A549 (cell line): Measurements from ENCODE around the gene SMARCAL1.

ENCODE experiments used
- CHD2 ChIP-seq: fragments of 150-350 bp; IDR thresholded peaks from 2 replicates; pipeline ENCODE4 v1.6.1; 2014; ENCODE audit warnings: low read length; ENCODE audit not compliant: partially characterized antibody
- EP300 ChIP-seq, 2 experiments: fragments of >200 bp; sonication (Bioruptor Twin); formaldehyde crosslinking; IDR thresholded peaks; 2 replicates in 1 of 2; 3 replicates in 1 of 2; pipeline ENCODE4 v1.6.1; 2016 to 2017
- JUNB ChIP-seq: fragments of >200 bp; sonication (Bioruptor Twin); formaldehyde crosslinking; IDR thresholded peaks from 2 replicates; pipeline ENCODE4 v1.6.1; 2016
- MAZ ChIP-seq: fragments of 150-350 bp; IDR thresholded peaks from 2 replicates; pipeline ENCODE4 v1.6.1; 2014; ENCODE audit warnings: antibody characterized with exemption, low read depth, low read length, borderline replicate concordance
- MYC ChIP-seq: IDR thresholded peaks from 2 replicates; pipeline ENCODE4 v1.6.1; 2012; ENCODE audit warnings: mild to moderate bottlenecking, inconsistent platforms, low read length, improper control_type of control experiment, borderline replicate concordance
- POLR2A ChIP-seq: IDR thresholded peaks from 2 replicates; pipeline ENCODE4 v1.6.1; 2012; ENCODE audit warnings: mild to moderate bottlenecking, low read length
- RNF2 ChIP-seq: fragments of 200-600 bp; sonication (generic); IDR thresholded peaks from 2 replicates; pipeline ENCODE4 v1.6.1; 2016; ENCODE audit warnings: low read depth, mild to moderate bottlenecking, antibody characterized with exemption, moderate library complexity, borderline replicate concordance
- SMC3 ChIP-seq: fragments of >200 bp; sonication (Bioruptor Twin); formaldehyde crosslinking; IDR thresholded peaks from 3 replicates; pipeline ENCODE4 v1.6.1; 2018; ENCODE audit warnings: inconsistent platforms
- TF ChIP-seq, protein P1 (sequence below): fragments of >200 bp; sonication (Bioruptor Twin); formaldehyde crosslinking; IDR thresholded peaks from 3 replicates; pipeline ENCODE4 v1.5.1; 2016
- TF ChIP-seq, protein P2 (sequence below): IDR thresholded peaks from 2 replicates; pipeline ENCODE4 v1.6.1; 2012

DNA sequence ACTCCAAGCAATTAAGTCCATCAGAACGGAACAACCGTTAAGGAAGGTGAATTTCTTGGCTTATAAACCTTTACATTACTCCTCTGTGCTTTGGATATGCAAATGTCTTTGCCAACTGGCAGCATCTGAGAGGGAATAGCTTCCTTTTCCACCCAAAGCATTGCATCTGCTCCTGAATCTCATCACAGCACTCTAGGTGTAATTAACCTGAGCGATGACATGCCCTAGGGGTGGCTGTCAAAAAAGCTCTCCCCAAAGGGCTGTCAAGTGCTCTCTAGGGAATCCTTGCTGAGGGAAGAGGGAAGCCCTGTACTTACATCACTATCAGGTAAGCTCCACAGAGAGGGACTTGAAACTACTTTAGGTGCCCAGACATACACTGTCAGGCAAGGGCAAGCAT lies 5.5 kb upstream of the SMARCAL1 start:
- TF ChIP-seq CHD2 (no peak), JUNB (no peak), EP300 (IDR thresholded peaks at IDR 0.05) (no peak), MYC (no peak), MAZ (no peak), SMC3 (no peak), POLR2A (no peak), RNF2 (no peak)
- TF ChIP-seq, protein P1, sequence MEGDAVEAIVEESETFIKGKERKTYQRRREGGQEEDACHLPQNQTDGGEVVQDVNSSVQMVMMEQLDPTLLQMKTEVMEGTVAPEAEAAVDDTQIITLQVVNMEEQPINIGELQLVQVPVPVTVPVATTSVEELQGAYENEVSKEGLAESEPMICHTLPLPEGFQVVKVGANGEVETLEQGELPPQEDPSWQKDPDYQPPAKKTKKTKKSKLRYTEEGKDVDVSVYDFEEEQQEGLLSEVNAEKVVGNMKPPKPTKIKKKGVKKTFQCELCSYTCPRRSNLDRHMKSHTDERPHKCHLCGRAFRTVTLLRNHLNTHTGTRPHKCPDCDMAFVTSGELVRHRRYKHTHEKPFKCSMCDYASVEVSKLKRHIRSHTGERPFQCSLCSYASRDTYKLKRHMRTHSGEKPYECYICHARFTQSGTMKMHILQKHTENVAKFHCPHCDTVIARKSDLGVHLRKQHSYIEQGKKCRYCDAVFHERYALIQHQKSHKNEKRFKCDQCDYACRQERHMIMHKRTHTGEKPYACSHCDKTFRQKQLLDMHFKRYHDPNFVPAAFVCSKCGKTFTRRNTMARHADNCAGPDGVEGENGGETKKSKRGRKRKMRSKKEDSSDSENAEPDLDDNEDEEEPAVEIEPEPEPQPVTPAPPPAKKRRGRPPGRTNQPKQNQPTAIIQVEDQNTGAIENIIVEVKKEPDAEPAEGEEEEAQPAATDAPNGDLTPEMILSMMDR: no peak
- TF ChIP-seq, protein P2, sequence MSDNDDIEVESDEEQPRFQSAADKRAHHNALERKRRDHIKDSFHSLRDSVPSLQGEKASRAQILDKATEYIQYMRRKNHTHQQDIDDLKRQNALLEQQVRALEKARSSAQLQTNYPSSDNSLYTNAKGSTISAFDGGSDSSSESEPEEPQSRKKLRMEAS: no peak
